Psoas muscle (tissue), 8 donors: ENCODE measurements around the gene PPARD. TPM values are rescaled to one million over a fixed set of nuclear protein-coding genes. Genes with fewer than 3 reads are reported as not detected.
A peak's percentile ranks its signal among the peaks of the same experiment; 100 is the strongest.

ENCODE experiments used
- ATAC-seq, 4 donors: fragments of 200-7000 bp; cut with Tn5 transposase; one replicate each; pipeline ENCODE4 v1.9.1; 2020; ENCODE audit warnings: moderate library complexity in 3 of 4, mild to moderate bottlenecking in 2 of 4
- DNase-seq, 2 donors: peaks; one replicate each; pipeline ENCODE4 v3.0.0-alpha.2; 2020
- H3K27ac ChIP-seq: fragments of 200-600 bp; one replicate; pipeline ENCODE4 v1.8.0; 2022
- H3K27me3 ChIP-seq, 3 donors: fragments of 200-600 bp in 1 of 3; one replicate each; pipeline versions ENCODE4 v1.6.1 to v1.8.0; 2013 to 2022; ENCODE audit warnings: low read length in 2 of 3, mild to moderate bottlenecking in 2 of 3, moderate library complexity in 1 of 3; ENCODE audit not compliant: insufficient read depth in 3 of 3
- H3K36me3 ChIP-seq, 2 donors: fragments of 200-600 bp in 1 of 2; one replicate each; pipeline versions ENCODE4 v1.6.1 to v1.8.0; 2013 to 2022; ENCODE audit warnings: low read depth in 1 of 2, mild to moderate bottlenecking in 1 of 2, moderate library complexity in 1 of 2; ENCODE audit not compliant: insufficient read depth in 1 of 2
- H3K4me1 ChIP-seq: fragments of 200-600 bp; one replicate; pipeline ENCODE4 v1.8.0; 2022
- H3K4me3 ChIP-seq: fragments of 200-600 bp; one replicate; pipeline ENCODE4 v1.8.0; 2022; ENCODE audit warnings: mild to moderate bottlenecking
- H3K9me3 ChIP-seq: fragments of 200-600 bp; one replicate; pipeline ENCODE4 v1.8.0; 2022
- WGBS, 3 donors: extraction: QIAGEN DNeasy Blood & Tissue Kit; methylation state at CpG; one replicate each; pipeline versions ENCODE4 v1.1.6 to v1.1.7; 2013; 5-methylcytosine and 5-hydroxymethylcytosine counted together
- intact Hi-C, 2 donors: fragments of 100-400 bp; cut with DNase I; formaldehyde crosslinking; loops; one replicate each; pipeline versions ENCODE4 v1.11.0 to v1.14.2; 2022
- polyA plus RNA-seq, 3 donors: library from polyadenylated mRNA; stranded (reverse); fragments of 200-250 nt; gene quantifications; one replicate each; pipeline ENCODE4 v1.2.3, GENCODE V29; 2013
- total RNA-seq, 4 donors: library from RNA; stranded (reverse); fragmentation: NEBNext Ultra II Directional in 2 of 4; extraction: Animal tissue kit (Norgen Biotek cat#: 25700) in 2 of 4; gene quantifications; one replicate each; pipeline versions ENCODE4 v1.2.1 to v1.2.4, GENCODE V29; 2021 to 2023
- TF ChIP-seq, protein P1 (sequence below): fragments of 200-600 bp; IDR thresholded peaks from one replicate; pipeline ENCODE4 v1.8.0; 2022; ENCODE audit warnings: antibody characterized with exemption
- donor health status: healthy with polysubstance abuse.
- donor health status: DM: no; HTN: no; CAD: no; lungs with moderate emphysema.
- donor health status: Bipolar disorder and iron deficiency.
- donor health status: healthy.
- donor health status: DM: yes; HTN: yes; CAD: no.
- donor health status: DM: no; HTN: no; CAD: no.
- donor health status: DM: no; HTN: no; CAD: no.
- donor health status: DM: yes; HTN: yes; CAD: no.

The PPARD gene
- total and polyA plus RNA-seq, 7 donors = 13.5 to 187 (median 37.2) TPM

DNA sequence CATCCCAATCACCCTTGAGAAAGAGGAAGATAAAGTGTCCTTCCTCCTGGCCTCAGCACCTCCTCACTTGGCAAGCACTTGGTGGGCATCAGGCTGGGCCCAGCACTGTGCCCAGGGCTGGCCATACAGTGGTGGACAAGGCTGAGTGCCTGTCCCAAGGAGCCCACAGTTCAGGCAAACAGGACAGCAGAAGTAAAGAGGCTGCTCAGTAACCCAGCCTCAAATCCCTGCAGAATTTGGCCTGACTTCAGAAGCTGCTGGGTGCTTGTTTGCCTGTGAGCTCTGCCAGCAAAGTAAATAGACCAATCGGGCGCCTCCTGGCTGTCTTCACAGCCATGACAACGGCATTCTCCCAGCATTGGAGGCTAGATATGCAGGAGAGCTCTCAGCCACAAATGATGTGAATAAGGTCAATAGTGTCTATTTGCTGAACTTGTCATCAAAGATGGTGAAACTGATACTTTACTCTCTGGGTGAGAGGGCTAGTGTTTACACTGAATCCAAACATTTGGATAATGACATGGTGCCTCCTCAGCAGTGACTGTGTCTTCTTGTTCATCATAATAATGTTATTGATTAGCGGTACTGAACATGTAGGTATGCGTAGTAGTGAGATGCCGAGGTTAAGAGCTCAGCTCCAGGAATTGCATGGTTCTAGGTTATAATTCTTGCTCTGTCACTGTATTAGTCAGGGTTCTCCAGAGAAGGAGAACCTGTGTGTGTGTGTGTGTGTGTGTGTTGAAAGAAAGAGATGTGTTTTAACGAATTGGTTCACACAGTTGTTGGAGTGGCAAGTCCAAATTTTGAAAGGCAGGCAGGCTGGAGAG lies 72.9 kb downstream of the PPARD start:
- H3K36me3 ChIP-seq = peaks cover 12 to 63% of the 10 kb centered on the region in 2 donors
- intact Hi-C loops = loop anchor here (1.0 to 2.0 kb wide), 2 partner anchors 72 to 73 kb away; partner anchors contain the start of gene PPARD (in 2 of the 2)
- H3K9me3 ChIP-seq = no peaks in the 10 kb centered on the region
- DNase-seq = peak; percentile 56 to 83
- peak overlapping the region; percentile 46 for H3K27ac ChIP-seq
- 46 to 55% (median 52%) methylated on average over 7 of the region's 7 CpGs for WGBS, 3 donors
- H3K27me3 ChIP-seq = no peaks in the 10 kb centered on the region
- H3K4me1 ChIP-seq = peaks cover 11% of the 10 kb centered on the region
- ATAC-seq = peak; percentile 75 to 96 (median 90)
- no peak overlapping the region for H3K4me3 ChIP-seq
- TF ChIP-seq, protein P1, sequence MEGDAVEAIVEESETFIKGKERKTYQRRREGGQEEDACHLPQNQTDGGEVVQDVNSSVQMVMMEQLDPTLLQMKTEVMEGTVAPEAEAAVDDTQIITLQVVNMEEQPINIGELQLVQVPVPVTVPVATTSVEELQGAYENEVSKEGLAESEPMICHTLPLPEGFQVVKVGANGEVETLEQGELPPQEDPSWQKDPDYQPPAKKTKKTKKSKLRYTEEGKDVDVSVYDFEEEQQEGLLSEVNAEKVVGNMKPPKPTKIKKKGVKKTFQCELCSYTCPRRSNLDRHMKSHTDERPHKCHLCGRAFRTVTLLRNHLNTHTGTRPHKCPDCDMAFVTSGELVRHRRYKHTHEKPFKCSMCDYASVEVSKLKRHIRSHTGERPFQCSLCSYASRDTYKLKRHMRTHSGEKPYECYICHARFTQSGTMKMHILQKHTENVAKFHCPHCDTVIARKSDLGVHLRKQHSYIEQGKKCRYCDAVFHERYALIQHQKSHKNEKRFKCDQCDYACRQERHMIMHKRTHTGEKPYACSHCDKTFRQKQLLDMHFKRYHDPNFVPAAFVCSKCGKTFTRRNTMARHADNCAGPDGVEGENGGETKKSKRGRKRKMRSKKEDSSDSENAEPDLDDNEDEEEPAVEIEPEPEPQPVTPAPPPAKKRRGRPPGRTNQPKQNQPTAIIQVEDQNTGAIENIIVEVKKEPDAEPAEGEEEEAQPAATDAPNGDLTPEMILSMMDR = peak; percentile 57

DNA sequence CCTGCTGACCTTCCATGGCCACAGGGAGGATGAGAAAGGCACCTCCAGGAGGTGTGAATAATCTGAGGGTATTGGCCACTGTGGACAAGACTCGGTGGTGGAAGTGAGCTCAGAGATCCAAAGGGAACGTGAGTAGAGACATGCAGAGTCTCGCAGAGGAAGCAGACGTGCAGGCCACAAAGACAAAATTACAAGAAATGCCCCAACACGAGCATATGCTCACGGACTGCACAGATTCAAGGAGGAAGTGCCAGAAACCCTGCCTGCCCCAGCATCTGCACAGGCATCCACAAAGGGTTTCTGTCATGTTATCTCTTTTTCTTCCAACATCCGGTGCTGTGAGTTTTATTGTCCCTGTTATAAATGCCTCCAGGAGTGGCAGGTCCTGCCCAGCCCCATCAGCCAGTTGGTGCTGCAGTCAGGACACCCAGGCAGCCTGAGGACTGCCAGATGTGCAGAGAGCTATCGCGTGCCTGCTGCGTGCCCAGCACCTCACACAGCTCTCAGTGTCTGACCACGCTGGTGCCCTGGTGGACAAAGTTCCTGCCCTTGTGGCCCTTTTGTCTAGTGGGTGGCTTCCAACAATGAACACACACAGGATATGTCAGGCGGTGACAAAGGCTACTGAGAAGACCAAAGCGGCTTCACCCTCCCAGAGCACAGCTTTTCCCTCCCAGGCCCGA lies 75.8 kb downstream of the PPARD start:
- peaks cover 11% of the 10 kb centered on the region for H3K4me1 ChIP-seq
- 84 to 87% (median 85%) methylated on average over 14 of the region's 14 CpGs for WGBS, 3 donors
- DNase-seq (no peak), ATAC-seq (no peak)
- H3K9me3 ChIP-seq = no peaks in the 10 kb centered on the region
- H3K4me3 ChIP-seq = no peak overlapping the region
- H3K27me3 ChIP-seq = no peaks in the 10 kb centered on the region
- intact Hi-C loops = no loop called here
- H3K36me3 ChIP-seq = peaks cover 9 to 55% of the 10 kb centered on the region in 2 donors
- TF ChIP-seq, protein P1 = no peak
- no peak overlapping the region for H3K27ac ChIP-seq

DNA sequence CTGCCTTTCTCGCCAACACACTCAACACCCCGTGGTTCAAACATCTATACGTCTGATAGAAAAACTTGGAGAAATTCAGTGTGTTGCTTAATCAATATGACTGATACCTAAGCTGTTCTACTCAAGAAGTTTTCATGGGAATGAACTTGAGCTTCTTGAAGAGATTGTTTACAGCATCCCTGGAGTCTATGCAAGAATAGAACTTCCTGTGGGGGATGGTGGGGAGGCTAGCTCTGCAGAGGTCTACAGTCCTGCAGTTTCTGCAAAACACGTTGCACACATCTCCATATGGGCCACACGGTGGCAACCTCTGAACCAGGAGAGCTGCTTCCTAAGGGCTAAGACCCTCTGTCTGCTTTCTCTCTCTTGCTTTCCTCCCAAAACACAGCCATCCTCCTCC lies 77.1 kb downstream of the PPARD start:
- Histone ChIP-seq H3K9me3 (no peaks in the 10 kb centered on the region), H3K4me3 (no peak overlapping the region), H3K36me3 (peaks cover 11 to 55% of the 10 kb centered on the region in 2 donors), H3K27ac (no peak overlapping the region), H3K27me3 (no peaks in the 10 kb centered on the region), H3K4me1 (peaks cover 8% of the 10 kb centered on the region)
- intact Hi-C loops = no loop called here
- TF ChIP-seq, protein P1 = no peak
- DNase-seq (no peak), ATAC-seq (no peak)
- 64 to 74% (median 70%) methylated on average over 5 of the region's 5 CpGs for WGBS, 3 donors

DNA sequence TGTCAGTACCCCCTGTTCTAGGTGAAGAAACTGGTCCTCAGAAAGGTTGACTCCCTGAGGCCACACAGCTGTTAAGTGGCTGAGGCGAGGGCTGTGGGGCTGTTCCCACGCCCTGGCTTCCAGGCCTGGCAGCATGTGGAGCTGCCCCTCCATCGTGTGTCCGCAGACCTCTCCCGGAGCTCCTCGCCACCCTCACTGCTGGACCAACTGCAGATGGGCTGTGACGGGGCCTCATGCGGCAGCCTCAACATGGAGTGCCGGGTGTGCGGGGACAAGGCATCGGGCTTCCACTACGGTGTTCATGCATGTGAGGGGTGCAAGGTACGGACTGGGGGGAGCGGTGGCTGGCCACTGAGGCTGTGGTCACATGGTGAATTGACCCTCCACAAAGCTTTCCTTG lies 77.6 kb downstream of the PPARD start:
- 92 to 94% (median 94%) methylated on average over 14 of the region's 14 CpGs for WGBS, 3 donors
- ATAC-seq (no peak), DNase-seq (no peak)
- intact Hi-C loops = no loop called here
- Histone ChIP-seq H3K27ac (no peak overlapping the region), H3K9me3 (no peaks in the 10 kb centered on the region), H3K4me1 (peaks cover 3% of the 10 kb centered on the region), H3K4me3 (no peak overlapping the region), H3K27me3 (no peaks in the 10 kb centered on the region), H3K36me3 (peaks cover 14 to 60% of the 10 kb centered on the region in 2 donors)
- TF ChIP-seq, protein P1 = no peak
